GM18519 (cell line): ENCODE results near the gene FLT3LG.
"Not testable (repeated sequence)": the region's sequence is repeated elsewhere in the genome, so short reads cannot be mapped to it uniquely, and the experiment has no call there.

Experiments
- ATAC-seq: cut with Tn5 transposase; IDR thresholded peaks from one replicate; pipeline ENCODE4 v1.9.1; 2021; ENCODE audit warnings: mild to moderate bottlenecking, moderate library complexity; ENCODE audit not compliant: unreplicated experiment, low FRiP score

FLT3LG gene

DNA sequence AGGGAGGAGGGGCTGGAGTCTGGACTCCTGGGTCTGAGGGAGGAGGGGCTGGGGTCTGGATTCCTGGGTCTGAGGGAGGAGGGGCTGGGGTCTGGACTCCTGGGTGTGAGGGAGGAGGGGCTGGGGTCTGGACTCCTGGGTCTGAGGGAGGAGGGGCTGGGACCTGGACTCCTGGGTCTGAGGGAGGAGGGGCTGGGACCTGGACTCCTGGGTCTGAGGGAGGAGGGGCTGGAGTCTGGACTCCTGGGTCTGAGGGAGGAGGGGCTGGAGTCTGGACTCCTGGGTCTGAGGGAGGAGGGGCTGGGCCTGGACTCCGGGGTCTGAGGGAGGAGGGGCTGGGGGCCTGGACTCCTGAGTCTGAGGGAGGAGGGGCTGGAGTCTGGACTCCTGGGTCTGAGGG, 12.9 kb upstream of the FLT3LG start:
- ATAC-seq: not testable (repeated sequence)

DNA sequence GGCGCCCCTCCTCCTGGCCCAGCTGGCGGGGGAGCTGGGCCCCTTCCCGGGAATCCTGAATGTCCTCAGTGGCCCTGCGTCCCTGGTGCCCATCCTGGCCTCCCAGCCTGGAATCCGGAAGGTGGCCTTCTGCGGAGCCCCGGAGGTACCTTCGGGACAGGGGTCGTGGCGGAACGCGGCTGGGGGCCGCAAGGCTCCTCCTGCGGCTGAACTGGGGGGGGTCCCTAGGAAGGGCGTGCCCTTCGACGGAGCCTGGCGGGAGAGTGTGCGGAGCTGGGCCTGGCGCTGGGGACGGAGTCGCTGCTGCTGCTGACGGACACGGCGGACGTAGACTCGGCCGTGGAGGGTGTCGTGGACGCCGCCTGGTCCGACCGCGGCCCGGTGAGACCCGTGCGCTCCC, 12.4 kb upstream of the FLT3LG start:
- no peak for ATAC-seq

DNA sequence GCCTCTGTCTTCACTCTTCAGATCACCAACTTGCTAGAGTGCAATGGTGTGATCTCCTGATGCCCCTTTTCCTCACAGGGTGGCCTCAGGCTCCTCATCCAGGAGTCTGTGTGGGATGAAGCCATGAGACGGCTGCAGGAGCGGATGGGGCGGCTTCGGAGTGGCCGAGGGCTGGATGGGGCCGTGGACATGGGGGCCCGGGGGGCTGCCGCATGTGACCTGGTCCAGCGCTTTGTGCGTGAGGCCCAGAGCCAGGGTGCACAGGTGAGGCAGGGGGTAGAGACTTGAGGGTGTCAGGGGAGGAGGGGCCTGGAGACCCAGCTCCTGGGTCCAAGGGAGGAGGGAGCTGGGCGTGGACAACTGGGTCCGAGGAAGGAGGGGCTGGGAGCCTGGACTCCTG, 11.5 kb upstream of the FLT3LG start:
- ATAC-seq: no peak

DNA sequence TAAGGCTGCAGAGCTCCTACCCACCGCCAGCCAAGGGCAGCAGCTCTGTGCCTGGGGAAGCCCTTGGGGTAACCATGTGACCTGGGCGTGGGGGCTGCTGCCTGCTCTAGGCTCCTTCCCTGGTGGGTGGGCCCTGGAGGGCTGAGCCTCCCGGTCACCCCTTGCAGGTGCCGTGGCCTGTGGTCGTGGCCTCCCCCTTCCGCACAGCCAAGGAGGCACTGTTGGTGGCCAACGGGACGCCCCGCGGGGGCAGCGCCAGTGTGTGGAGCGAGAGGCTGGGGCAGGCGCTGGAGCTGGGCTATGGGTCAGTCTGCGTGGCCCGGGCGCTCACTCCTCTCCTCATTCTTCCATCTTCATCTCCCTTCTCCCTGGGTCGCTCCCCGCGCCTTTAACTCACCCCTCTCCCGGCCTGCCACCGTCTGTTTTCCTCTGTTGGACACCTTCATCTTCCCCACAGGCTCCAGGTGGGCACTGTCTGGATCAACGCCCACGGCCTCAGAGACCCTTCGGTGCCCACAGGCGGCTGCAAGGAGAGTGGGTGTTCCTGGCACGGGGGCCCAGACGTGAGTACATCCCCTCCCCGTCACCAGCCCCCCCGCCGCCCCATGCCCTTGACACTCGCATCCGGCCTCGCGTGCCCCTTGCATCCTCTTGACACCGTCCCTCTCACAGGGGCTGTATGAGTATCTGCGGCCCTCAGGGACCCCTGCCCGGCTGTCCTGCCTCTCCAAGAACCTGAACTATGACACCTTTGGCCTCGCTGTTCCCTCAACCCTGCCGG, 9.9 kb upstream of the FLT3LG start:
- no peak for ATAC-seq

DNA sequence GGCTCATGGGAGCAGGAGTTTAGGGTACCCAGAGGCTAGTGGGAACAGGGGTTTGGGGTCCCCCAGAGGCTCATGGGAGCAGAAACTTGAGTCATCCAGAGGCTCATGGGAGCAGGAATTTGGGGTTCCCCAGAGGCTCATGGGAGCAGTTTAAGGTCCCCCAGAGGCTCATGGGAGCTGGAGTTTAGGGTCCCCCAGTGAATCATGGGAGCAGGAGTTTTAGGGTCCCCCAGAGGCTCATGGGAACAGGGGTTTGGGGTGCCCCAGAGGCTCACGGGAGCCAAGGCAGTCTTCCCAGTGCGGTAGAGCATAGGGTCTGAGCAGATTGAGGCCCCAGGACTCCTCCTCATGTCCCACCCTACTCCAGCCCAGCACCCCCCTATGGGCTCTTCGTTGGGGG, 8.6 kb upstream of the FLT3LG start:
- no peak for ATAC-seq

DNA sequence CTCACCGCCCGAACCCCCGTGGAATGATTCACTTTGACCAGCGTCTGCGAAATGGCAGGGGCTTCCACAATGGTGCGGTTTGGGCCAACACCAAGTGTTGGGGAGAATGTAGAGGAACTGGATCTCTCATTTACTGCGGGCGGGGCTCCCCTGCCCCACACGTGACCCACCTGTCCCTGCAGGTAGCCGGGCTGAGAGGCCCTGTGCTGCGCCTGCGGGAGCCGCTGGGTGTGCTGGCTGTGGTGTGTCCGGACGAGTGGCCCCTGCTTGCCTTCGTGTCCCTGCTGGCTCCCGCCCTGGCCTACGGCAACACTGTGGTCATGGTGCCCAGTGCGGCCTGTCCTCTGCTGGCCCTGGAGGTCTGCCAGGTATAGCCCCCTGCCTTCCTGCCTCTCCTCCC, 5.8 kb upstream of the FLT3LG start:
- ATAC-seq: no peak

DNA sequence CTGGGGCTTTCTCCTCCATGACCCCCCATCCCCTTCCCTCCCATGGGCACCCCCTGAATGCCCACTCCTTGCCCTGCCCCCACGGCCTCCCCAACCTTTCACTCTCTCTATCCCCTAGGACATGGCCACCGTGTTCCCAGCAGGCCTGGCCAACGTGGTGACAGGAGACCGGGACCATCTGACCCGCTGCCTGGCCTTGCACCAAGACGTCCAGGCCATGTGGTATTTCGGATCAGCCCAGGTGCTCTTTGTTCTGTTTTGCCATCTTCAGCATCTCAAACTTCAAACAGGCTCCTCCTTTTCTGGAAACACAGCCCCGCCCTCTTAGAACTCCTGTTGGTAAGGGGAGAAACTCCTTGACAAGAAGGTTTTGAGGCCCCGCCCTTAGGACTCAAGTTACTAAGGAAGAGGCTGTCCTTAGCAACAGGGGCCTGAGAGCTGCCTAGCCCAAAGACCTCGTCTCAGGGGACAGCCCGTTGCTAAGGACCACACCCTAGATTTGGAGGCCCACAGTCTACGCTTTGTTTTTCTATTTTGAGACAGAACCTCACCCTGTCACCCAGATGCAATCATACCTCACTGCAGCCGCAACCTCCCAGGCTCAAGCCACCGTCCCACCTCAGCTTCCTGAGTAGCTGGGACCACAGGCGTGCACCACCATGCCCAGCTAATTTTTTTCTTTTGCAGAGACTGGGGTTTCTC, 5.1 kb upstream of the FLT3LG start:
- no peak for ATAC-seq

DNA sequence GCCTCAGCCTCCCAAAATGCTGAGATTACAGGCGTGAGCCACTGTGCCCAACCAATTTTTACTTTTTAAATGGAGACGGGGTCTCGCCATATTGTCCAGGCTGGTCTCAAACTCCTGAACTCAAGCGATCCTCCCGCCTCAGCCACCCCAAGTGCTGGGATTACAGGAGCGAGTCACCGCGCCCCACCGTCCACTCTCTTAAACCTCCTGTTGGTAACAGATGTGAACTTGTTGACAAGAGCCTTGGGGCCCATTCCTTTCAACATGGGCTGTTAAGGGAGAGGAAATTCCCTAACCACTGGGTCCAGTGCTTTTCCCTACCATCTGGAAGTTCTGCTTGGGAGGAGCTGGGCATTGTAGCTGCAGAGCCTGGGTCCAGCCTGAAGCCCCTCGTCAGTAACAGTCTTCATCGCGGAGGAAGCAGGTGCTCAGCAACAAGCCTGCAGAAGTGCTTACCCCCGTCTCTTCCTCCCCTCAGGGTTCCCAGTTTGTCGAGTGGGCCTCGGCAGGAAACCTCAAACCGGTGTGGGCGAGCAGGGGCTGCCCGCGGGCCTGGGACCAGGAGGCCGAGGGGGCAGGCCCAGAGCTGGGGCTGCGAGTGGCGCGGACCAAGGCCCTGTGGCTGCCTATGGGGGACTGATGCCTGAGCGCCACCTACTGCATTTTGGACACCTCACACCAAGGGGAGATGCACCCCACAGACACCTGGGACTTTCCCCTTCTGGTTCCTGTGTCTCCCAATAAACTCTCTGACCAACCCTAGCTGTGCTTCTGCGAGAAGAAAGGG, 4.0 kb upstream of the FLT3LG start:
- ATAC-seq: peak; percentile 36

DNA sequence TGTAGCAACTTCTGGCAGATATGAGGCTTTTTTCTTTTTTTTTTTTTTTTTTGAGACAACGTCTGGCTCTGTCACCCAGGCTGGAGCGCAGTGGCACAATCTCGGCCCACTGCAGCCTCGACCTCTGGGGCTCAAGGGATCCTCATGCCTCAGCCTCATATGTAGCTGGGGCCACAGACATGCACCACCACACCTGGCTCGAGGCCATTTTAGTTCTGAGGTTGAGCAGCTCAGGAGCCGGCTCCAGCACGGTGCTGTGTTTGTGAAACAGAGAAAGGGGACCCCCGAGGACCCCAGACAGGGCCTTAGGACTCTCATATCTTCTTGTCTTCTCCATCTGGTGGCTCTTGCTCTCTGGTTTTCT, 3.4 kb upstream of the FLT3LG start:
- no peak for ATAC-seq

DNA sequence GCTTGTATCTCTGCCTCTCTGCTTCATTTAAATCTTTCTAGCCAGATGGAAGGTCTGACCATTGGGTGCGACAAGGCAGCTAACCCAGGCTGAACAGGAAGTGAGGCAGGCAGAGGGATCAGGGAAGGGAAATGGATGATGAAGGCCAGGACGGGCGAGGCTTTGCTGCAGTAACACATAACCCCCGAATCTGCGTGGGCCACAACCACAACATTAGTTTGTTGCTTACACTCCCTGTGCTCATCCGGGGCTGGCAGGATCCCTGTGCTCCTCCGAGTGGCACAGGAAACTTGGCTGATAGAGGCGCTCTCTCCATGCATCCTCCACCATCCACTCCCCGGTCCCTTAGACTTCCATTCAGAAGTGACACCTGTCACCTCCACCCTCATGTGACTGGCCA, 1.1 kb upstream of the FLT3LG start:
- no peak for ATAC-seq

DNA sequence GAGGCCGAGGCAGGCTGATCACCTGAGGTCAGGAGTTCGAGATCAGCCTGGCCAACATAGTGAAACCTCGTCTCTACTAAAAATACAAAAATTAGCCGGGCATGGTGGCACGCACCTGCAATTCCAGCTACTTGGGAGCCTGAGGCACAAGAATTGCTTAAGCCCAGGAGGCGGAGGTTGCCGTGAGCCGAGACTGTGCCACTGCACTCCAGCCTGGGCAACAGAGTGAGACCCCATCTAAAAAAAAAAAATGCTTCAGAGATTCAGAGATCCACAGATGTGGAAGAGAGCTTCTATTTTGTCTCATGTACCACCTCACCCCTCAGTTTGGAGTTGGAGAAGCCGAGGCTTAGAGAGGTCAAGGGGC, 531 bp upstream of the FLT3LG start:
- not testable (repeated sequence) for ATAC-seq

DNA sequence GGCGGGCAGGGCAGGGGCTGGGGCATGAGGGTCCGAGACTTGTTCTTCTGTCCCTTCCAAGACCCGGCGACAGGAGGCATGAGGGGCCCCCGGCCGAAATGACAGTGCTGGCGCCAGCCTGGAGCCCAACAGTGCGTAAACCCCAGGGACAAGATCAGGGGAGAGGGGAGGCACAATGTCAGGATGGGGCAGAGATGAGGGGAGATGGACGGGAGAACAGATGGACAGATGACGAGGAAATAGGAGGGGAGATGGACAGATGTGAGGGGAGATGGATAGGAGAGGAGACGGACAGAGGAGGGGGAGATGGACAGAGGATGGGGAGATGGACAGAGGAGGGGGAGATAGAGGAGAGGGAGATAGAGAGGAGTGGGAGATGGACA, 518 bp downstream of the FLT3LG start:
- no peak for ATAC-seq

DNA sequence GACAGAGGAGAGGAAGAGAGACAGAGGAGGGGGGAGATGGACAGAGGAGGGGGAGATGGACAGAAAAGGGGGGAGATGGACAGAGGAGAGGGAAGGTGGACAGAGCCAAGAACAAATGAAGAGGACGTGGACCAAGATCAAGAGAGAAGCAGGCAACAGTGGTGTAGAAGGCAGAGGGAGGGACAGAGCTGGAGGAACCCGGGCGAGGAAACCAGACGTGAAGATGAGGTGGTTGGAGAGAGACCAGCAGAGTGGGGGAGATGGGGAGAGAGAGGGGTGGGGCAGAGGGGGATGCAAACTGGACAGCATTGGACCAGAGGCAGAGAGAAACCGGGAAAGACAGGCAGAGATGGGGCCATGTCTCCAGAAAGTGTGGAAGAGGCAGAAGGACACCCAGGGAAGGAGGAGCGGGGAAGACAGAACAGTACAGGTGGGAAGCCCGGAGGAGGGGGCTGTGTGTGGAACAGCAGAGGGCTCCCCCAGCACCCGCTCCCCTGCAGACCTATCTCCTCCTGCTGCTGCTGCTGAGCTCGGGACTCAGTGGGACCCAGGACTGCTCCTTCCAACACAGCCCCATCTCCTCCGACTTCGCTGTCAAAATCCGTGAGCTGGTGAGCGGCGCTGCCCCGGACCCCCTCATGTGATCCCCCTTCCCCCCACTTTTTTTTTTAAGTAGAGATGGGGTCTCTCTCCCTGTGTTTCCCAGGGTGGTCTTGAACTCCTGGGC, 1.3 kb downstream of the FLT3LG start:
- ATAC-seq: no peak

DNA sequence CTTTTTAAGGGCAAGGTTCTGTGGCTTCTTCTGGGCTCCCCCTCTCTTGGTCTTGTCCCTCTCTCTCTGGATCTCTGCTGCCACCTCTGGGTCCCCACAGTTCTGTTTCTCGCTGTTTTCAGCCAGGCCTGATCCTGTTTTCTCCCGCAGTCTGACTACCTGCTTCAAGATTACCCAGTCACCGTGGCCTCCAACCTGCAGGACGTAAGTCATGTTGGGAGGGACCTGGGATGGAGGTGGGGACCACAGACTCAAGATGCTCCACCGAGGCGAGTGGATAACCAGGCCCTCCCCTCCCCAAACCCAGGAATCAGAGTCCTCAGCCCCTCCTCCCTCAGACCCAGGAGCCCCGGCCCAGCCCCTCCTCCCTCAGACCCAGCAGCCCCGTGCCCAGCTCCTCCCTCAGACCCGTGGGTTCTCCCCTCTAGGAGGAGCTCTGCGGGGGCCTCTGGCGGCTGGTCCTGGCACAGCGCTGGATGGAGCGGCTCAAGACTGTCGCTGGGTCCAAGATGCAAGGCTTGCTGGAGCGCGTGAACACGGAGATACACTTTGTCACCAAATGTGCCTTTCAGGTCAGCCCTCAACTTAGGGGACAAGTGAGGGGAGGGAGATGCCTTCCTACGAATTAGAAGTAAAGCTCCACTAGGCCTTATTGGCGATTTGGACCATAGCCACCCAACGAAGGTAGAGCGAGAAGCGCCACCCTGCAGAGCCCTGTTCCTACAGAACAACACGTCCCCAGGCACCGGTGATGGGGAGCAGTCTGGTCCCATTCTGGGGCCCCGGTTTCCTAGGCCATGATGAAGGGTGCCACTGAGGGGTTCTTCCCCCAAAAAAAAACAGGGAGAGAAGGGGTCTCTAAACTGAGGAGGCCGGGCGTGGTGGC, 2.2 kb downstream of the FLT3LG start:
- no peak for ATAC-seq

DNA sequence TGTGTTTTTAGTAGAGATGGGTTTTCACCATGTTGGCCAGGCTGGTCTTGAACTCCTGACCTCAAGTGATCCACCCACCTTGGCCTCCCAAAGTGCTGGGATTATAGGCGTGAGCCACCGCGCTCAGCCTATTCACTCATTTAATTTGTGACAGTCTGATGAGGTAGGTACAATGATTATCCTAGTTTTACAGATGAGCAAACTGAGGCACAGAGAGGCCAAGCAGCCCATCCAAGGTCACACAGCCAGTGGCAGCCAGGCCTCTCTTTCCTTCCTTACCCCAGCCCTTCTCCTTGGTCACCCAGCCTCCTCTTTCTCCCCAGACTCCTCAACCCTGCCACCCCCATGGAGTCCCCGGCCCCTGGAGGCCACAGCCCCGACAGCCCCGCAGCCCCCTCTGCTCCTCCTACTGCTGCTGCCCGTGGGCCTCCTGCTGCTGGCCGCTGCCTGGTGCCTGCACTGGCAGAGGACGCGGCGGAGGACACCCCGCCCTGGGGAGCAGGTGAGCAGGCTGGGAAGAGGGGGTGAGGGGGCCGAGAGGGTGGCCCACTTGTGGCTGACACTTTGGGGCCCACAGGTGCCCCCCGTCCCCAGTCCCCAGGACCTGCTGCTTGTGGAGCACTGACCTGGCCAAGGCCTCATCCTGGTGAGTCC, 6.1 kb downstream of the FLT3LG start:
- no peak for ATAC-seq

DNA sequence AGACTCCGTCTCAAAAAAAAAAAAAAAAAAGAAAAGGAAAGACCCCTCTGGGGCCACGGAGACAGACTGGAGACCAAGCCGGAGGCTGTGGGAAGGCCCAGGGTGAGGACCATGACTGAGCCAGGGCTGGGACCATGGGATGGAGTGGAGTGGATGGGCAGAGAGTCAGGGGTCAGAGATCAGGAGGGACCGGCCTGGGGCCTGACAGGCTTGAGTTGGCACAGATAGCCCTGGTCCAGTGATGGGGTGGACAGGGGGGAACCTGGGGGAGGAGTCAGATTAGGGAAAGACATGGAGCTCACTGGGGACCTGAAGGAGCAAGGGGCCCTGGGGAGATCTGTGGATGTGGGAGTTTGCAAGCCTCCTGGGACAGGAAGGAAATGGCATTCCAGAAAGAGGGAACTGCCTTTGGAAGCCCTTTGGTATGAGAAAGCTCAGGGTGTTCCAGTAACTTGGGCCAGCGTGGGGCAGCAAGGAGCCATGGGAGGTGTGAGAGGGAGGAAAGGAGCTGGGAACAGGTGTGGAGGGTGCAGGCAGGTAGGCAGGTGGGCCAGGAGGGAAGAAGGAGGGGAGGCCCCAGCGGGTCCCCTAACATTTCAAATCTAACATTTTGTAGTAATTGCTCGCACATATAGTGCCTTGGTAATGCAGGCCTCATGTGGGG, 7.1 kb downstream of the FLT3LG start:
- ATAC-seq: no peak

DNA sequence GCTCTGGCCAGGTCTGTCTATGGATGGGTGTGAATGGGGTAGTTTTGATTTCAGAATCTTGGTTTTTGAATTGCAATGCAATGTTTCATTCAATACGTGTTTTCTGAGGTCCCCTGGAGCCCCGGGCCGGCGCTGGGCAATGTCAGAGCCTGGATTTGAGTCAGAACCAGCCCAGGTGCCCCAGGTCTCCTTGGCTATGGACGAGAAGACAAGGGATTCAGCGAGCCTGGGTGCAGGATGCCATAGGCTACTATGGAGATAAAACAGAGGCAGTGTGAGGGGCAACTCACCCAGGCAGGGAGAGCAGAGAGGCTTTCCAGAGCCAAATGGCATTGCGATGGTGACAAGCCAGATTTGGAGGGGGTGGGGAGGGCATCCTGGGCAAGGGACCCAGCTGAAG, 12.2 kb downstream of the FLT3LG start:
- no peak for ATAC-seq

DNA sequence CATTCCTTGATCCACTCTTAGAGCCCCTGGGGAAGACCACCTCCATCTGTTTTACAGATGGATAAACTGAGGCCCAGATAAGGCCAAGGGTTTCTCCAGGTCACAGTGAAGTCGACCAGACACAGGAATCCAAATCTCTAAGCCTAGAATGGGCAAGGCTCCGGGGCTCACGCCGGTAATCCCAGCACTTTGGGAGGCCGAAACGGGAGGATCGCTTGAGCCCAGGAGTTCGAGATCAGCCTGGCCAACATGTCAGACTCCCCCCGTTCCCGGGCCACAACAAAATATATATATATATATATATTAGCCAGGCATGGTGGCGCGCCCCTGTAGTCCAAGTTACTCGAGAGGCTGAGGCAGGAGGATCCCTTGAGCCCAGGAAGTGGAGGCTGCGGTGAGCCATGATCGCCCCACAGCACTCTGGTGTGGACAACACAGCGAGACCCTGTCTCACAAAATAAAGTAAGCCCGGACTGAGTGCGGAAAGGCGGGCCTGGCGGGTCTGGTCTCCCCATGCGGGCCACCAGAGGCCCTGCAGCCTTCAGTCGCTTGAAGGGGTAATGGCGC, 12.8 kb downstream of the FLT3LG start:
- no peak for ATAC-seq
